Activated naive CD8-positive, alpha-beta T cell treated with anti-CD3 and anti-CD28 coated beads, Interleukin-2, amount 10 ng/mL, durations not matched to agents 7 days and 5 days (primary cell): ENCODE results near the gene GALNT18. TPM values are rescaled to one million over a fixed set of nuclear protein-coding genes. Genes with fewer than 3 reads are reported as not detected.
"Not testable (repeated sequence)": the region's sequence is repeated elsewhere in the genome, so short reads cannot be mapped to it uniquely, and the experiment has no call there.

Source experiments
- ATAC-seq: fragments of 150-1000 bp; cut with Tn5 transposase; one replicate; pipeline ENCODE4 v1.10.0; 2021; ENCODE audit warnings: low read depth, moderate library complexity
- POLR2A ChIA-PET: fragments of 350-600 bp; sonication (Branson Sonifier 250); formaldehyde crosslinking; loops from one replicate; lab custom pipeline; 2021; ENCODE audit warnings: antibody characterized with exemption; lab: Charles Lee
- DNase-seq: peaks from one replicate; pipeline ENCODE4 v3.0.0; 2021
- H3K27ac Mint-ChIP-seq: one replicate; pipeline ENCODE4 v1.8.0; 2022; ENCODE audit warnings: mild to moderate bottlenecking, mixed read lengths
- H3K27me3 Mint-ChIP-seq: one replicate; pipeline ENCODE4 v1.8.0; 2022; ENCODE audit warnings: mild to moderate bottlenecking, moderate library complexity, mixed read lengths
- H3K36me3 Mint-ChIP-seq: one replicate; pipeline ENCODE4 v1.8.0; 2021; ENCODE audit warnings: mild to moderate bottlenecking, mixed read lengths
- H3K4me1 Mint-ChIP-seq: one replicate; pipeline ENCODE4 v1.8.0; 2021; ENCODE audit warnings: mixed read lengths
- H3K4me3 Mint-ChIP-seq: one replicate; pipeline ENCODE4 v1.8.0; 2022; ENCODE audit warnings: mild to moderate bottlenecking, moderate library complexity, mixed read lengths
- H3K9me3 Mint-ChIP-seq: one replicate; pipeline ENCODE4 v1.8.0; 2021; ENCODE audit warnings: mixed read lengths
- total RNA-seq, 2 experiments: library from RNA; stranded (reverse); gene quantifications; one replicate each; pipeline ENCODE4 v1.2.3, GENCODE V29; 2021

The GALNT18 gene
- total RNA-seq, 2 experiments from 2014 or later, result 1.7 to 2.0 TPM

GRCh38 chr11:11450744-11451362 lies 171.0 kb downstream of the GALNT18 start:
- Mint-ChIP-seq H3K27ac (no peak overlapping the region), H3K4me1 (peaks cover 8% of the 10 kb centered on the region), H3K4me3 (no peak overlapping the region), H3K36me3 (no peaks in the 10 kb centered on the region), H3K9me3 (no peaks in the 10 kb centered on the region), H3K27me3 (no peaks in the 10 kb centered on the region)
- DNase-seq (no peak), ATAC-seq (no peak)
- POLR2A ChIA-PET, result no interaction called here

- DNase-seq, result no peak
- ATAC-seq, result no peak
- peaks cover 8% of the 10 kb centered on the region for H3K4me1 Mint-ChIP-seq
- no peak overlapping the region for H3K27ac Mint-ChIP-seq
- H3K27me3 Mint-ChIP-seq, result no peaks in the 10 kb centered on the region
- POLR2A ChIA-PET, result no interaction called here
- H3K36me3 Mint-ChIP-seq, result no peaks in the 10 kb centered on the region
- H3K4me3 Mint-ChIP-seq, result no peak overlapping the region
- no peaks in the 10 kb centered on the region for H3K9me3 Mint-ChIP-seq
Measured at GRCh38 chr11:11449327-11449726, 172.5 kb downstream of the GALNT18 start.

- POLR2A ChIA-PET, result no interaction called here
- no peaks in the 10 kb centered on the region for H3K27me3 Mint-ChIP-seq
- H3K4me1 Mint-ChIP-seq, result peaks cover 8% of the 10 kb centered on the region
- no peak overlapping the region for H3K4me3 Mint-ChIP-seq
- DNase-seq, result no peak
- H3K27ac Mint-ChIP-seq, result no peak overlapping the region
- no peaks in the 10 kb centered on the region for H3K36me3 Mint-ChIP-seq
- no peak for ATAC-seq
- no peaks in the 10 kb centered on the region for H3K9me3 Mint-ChIP-seq
Measured at GRCh38 chr11:11448626-11449025, 173.2 kb downstream of the GALNT18 start.

GRCh38 chr11:11447601-11448000 lies 174.2 kb downstream of the GALNT18 start:
- H3K27me3 Mint-ChIP-seq, H3K36me3 Mint-ChIP-seq, H3K27ac Mint-ChIP-seq, POLR2A ChIA-PET, H3K4me3 Mint-ChIP-seq, ATAC-seq, H3K9me3 Mint-ChIP-seq, H3K4me1 Mint-ChIP-seq, DNase-seq: not testable (repeated sequence)

GRCh38 chr11:11446967-11447366 lies 174.8 kb downstream of the GALNT18 start:
- H3K4me1 Mint-ChIP-seq, result peaks cover 8% of the 10 kb centered on the region
- H3K27ac Mint-ChIP-seq, result no peak overlapping the region
- H3K36me3 Mint-ChIP-seq, result no peaks in the 10 kb centered on the region
- no peak overlapping the region for H3K4me3 Mint-ChIP-seq
- H3K9me3 Mint-ChIP-seq, result no peaks in the 10 kb centered on the region
- POLR2A ChIA-PET, result no interaction called here
- DNase-seq (no peak), ATAC-seq (no peak)
- H3K27me3 Mint-ChIP-seq, result no peaks in the 10 kb centered on the region

- no peaks in the 10 kb centered on the region for H3K36me3 Mint-ChIP-seq
- ATAC-seq (no peak), DNase-seq (no peak)
- H3K27ac Mint-ChIP-seq, result no peak overlapping the region
- H3K27me3 Mint-ChIP-seq, result no peaks in the 10 kb centered on the region
- H3K4me3 Mint-ChIP-seq, result no peak overlapping the region
- POLR2A ChIA-PET, result no interaction called here
- H3K9me3 Mint-ChIP-seq, result no peaks in the 10 kb centered on the region
- H3K4me1 Mint-ChIP-seq, result peaks cover 6% of the 10 kb centered on the region
Measured at GRCh38 chr11:11446564-11446963, 175.2 kb downstream of the GALNT18 start.

- no peak for ATAC-seq
- Mint-ChIP-seq H3K4me3 (no peak overlapping the region), H3K4me1 (peaks cover 4% of the 10 kb centered on the region), H3K9me3 (no peaks in the 10 kb centered on the region), H3K27ac (no peak overlapping the region), H3K27me3 (no peaks in the 10 kb centered on the region), H3K36me3 (no peaks in the 10 kb centered on the region)
- POLR2A ChIA-PET, result no interaction called here
- no peak for DNase-seq
Measured at GRCh38 chr11:11445441-11446185, 176.2 kb downstream of the GALNT18 start.

- Mint-ChIP-seq H3K27ac (no peak overlapping the region), H3K4me1 (peaks cover 4% of the 10 kb centered on the region), H3K36me3 (no peaks in the 10 kb centered on the region), H3K27me3 (no peaks in the 10 kb centered on the region), H3K9me3 (no peaks in the 10 kb centered on the region), H3K4me3 (no peak overlapping the region)
- POLR2A ChIA-PET, result no interaction called here
- ATAC-seq, result no peak
- DNase-seq, result no peak
Measured at GRCh38 chr11:11444804-11445131, 177.0 kb downstream of the GALNT18 start.

GRCh38 chr11:11444027-11444803 lies 177.6 kb downstream of the GALNT18 start:
- ATAC-seq, result no peak
- Mint-ChIP-seq H3K27ac (no peak overlapping the region), H3K27me3 (no peaks in the 10 kb centered on the region), H3K36me3 (no peaks in the 10 kb centered on the region), H3K4me3 (no peak overlapping the region), H3K9me3 (no peaks in the 10 kb centered on the region), H3K4me1 (peaks cover 4% of the 10 kb centered on the region)
- POLR2A ChIA-PET, result no interaction called here
- no peak for DNase-seq

GRCh38 chr11:11442791-11443190 lies 179.0 kb downstream of the GALNT18 start:
- no peak overlapping the region for H3K4me3 Mint-ChIP-seq
- POLR2A ChIA-PET, result no interaction called here
- no peaks in the 10 kb centered on the region for H3K36me3 Mint-ChIP-seq

GRCh38 chr11:11441516-11441915 lies 180.3 kb downstream of the GALNT18 start:
- Mint-ChIP-seq H3K27ac (no peak overlapping the region), H3K27me3 (no peaks in the 10 kb centered on the region), H3K4me3 (no peak overlapping the region), H3K9me3 (no peaks in the 10 kb centered on the region), H3K4me1 (no peaks in the 10 kb centered on the region), H3K36me3 (no peaks in the 10 kb centered on the region)
- ATAC-seq (no peak), DNase-seq (no peak)
- POLR2A ChIA-PET, result no interaction called here

More at GRCh38 chr11:11442791-11443190, 179.0 kb downstream of the GALNT18 start:
- Mint-ChIP-seq H3K27me3 (no peaks in the 10 kb centered on the region), H3K9me3 (no peaks in the 10 kb centered on the region), H3K4me1 (peaks cover 4% of the 10 kb centered on the region), H3K27ac (no peak overlapping the region)
- ATAC-seq, result no peak
- DNase-seq, result no peak

GRCh38 chr11:11441091-11441490 lies 180.7 kb downstream of the GALNT18 start:
- DNase-seq, result no peak
- Mint-ChIP-seq H3K36me3 (no peaks in the 10 kb centered on the region), H3K4me1 (no peaks in the 10 kb centered on the region), H3K4me3 (no peak overlapping the region), H3K27ac (no peak overlapping the region), H3K9me3 (no peaks in the 10 kb centered on the region), H3K27me3 (no peaks in the 10 kb centered on the region)
- POLR2A ChIA-PET, result no interaction called here
- no peak for ATAC-seq

- H3K36me3 Mint-ChIP-seq, result no peaks in the 10 kb centered on the region
- no peak for ATAC-seq
- H3K4me3 Mint-ChIP-seq, result no peak overlapping the region
- no peak for DNase-seq
- POLR2A ChIA-PET, result no interaction called here
- no peaks in the 10 kb centered on the region for H3K27me3 Mint-ChIP-seq
- no peaks in the 10 kb centered on the region for H3K4me1 Mint-ChIP-seq
- no peaks in the 10 kb centered on the region for H3K9me3 Mint-ChIP-seq
- H3K27ac Mint-ChIP-seq, result no peak overlapping the region
Measured at GRCh38 chr11:11440144-11440543, 181.7 kb downstream of the GALNT18 start.

GRCh38 chr11:11439591-11439990 lies 182.2 kb downstream of the GALNT18 start:
- no peaks in the 10 kb centered on the region for H3K9me3 Mint-ChIP-seq
- DNase-seq (no peak), ATAC-seq (no peak)
- H3K27me3 Mint-ChIP-seq, result no peaks in the 10 kb centered on the region
- no peak overlapping the region for H3K27ac Mint-ChIP-seq
- POLR2A ChIA-PET, result no interaction called here
- no peaks in the 10 kb centered on the region for H3K4me1 Mint-ChIP-seq
- no peaks in the 10 kb centered on the region for H3K36me3 Mint-ChIP-seq
- H3K4me3 Mint-ChIP-seq, result no peak overlapping the region
